Astrocyte (in vitro differentiated cells and primary cell): Measurements from ENCODE around the gene C12orf56.
"Not testable (repeated sequence)": the region's sequence is repeated elsewhere in the genome, so short reads cannot be mapped to it uniquely, and the experiment has no call there.

ENCODE experiments used
- CTCF ChIP-seq: IDR thresholded peaks from 2 replicates; pipeline ENCODE4 v1.5.1; 2011; ENCODE audit warnings: low read depth, mild to moderate bottlenecking, inconsistent platforms, low read length, moderate library complexity; ENCODE audit not compliant: insufficient read depth
- EZH2 ChIP-seq: IDR thresholded peaks from 2 replicates; pipeline ENCODE4 v1.6.1; 2012; ENCODE audit warnings: mild to moderate bottlenecking, low read length, inconsistent platforms; ENCODE audit not compliant: insufficient read depth

- not testable (repeated sequence) for TF ChIP-seq EZH2, CTCF
These were observed 97.4 kb downstream of the C12orf56 start for GRCh38 chr12:64293174-64293573.
